GM21423 (cell line): ENCODE results near the gene AHRR.

Source experiments
- ATAC-seq: cut with Tn5 transposase; IDR thresholded peaks from one replicate; pipeline ENCODE4 v1.9.1; 2021; ENCODE audit warnings: mild to moderate bottlenecking, moderate library complexity; ENCODE audit not compliant: unreplicated experiment

Gene AHRR

GRCh38 chr5:344668-345067 is 23.2 kb downstream of the AHRR start:
- ATAC-seq: no peak

DNA sequence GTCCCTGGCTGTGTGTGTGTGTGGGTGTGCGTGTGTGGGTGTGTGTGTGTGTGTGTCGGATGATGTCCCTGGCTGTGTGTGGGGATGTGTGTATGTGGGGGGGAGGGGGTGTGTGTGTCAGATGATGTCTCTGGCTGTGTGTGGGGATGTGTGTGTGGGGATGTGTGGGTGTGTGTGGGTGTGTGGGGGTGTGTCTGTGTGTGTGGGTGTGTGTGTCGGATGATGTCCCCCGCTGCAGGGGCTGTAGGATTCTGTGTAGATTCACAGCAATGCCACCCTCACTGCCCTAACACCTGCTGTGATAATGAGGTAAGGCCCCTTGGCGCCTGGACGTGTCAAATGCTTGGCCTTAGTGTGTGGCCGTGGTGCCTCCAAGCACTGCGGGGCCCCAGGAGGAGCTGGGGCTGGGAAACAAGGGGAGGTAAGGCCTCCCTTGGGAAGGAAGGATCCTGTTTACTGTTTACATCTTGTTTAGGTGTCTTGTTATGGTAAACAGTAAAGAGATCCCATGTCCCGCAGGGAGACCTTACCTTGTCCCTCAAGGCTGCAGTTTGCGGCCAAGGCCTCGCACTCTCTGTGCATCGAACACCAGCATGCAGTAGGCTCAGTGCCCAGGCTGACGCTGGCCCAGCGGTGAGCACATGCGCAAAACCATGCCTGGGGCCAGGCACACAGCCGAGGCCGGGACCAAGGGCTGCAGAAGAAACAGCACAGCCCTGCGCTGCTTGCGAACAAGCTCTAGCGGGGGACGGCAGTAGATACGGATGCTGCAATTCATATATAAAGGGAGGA is 24.1 kb downstream of the AHRR start:
- no peak for ATAC-seq

- ATAC-seq: no peak
Observed at GRCh38 chr5:346229-346935, 24.9 kb downstream of the AHRR start.

DNA sequence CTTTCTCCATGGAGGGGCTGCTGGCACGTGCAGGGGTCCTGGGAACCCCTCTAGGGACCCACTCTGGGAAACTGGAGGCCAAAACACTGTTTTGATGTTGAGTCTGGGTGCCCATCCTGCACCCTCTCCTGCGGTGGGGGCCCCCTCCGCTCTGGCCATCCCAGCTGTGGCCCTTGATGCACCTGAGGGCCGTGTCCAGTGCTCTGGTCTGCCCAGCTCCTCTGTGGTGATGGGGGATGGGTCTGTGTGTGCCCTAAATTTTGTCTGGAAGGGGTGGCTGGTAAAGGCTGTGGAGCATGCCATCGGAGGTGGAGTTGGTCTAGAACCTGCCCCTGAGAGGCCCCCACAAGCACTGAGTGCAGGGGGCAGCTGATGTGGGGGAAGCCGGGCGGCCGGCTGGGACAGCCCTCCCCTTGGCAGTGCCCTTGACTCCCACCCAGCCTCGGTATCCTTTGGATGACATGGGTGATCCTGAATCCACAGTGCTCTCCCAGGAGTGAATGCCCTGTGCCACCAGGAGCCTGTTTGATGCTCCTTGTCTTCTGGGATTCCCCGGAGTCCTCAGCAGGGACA is 26.3 kb downstream of the AHRR start:
- ATAC-seq: no peak

DNA sequence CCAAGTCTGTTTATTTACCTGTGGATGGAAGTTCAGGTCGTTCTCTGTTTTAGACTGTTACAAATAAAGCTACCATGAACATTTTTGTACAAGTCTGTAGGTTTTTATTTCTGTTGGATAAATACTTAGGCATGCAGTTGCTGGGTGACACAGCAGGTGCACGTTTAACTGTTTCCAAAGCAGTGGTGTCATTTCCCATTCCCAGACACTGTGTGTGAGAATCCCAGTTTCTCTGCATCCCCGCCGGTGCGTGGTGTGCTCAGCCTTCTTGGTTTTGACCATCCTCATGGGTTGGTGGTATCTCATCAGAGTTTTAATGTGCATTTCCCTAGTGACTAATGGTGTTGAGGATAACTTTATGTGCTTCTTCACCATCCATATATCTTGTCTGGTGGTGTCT is 27.2 kb downstream of the AHRR start:
- no peak for ATAC-seq

GRCh38 chr5:350355-350754 is 28.8 kb downstream of the AHRR start:
- no peak for ATAC-seq

DNA sequence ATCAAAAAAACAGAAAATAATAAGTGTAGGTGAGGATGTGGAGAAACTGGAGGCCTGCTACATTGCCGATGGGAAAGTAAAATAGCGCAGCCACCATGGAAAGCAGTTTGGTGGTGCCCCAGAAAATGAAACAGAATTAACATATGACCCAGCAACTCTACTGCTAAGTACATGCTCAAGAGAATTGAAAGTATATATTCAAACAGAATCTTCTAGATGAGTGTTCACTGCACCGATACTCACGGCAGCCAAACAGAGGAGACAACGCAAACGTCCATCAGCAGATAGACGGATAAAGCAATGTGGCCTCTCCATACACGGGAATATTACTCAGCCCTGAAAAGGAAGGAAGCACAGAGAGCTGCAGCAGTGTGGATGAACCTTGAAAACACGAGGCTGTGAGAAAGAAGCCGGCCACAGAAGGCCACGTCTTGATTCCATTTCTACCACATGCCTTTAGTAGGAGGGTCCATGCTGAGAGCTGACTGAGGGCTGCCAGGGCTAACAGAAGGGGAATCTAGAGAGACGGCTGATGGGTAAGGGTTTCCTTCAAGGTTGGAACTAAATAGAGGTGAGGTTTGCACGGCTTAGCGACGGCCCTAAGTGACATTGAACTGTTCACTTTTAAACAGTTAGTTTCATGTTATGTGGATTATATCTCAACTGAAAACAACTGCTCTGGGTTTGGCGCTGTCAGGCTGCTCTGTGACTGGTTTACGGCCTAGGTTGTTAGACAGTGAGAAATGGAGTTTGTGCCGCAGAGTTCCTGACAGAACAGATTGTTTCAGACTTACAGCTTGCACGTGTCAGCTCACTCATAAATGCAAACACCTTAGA is 29.8 kb downstream of the AHRR start:
- no peak for ATAC-seq

DNA sequence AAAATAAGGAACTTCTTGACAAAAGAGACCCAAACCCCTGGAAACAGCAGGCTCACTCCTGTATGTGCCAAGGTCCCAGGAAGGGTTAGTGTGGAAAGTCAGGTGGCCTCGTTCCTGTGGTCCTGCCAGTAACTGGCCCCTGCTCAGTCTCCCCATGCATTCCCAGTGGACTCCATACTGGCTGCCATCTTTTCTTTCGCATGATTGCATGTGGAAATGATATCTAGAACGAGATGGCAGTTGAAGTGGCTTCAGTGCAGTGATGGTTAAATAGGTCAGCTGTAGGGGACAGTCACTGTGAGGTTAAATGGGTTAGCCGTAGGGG is 30.4 kb downstream of the AHRR start:
- no peak for ATAC-seq

DNA sequence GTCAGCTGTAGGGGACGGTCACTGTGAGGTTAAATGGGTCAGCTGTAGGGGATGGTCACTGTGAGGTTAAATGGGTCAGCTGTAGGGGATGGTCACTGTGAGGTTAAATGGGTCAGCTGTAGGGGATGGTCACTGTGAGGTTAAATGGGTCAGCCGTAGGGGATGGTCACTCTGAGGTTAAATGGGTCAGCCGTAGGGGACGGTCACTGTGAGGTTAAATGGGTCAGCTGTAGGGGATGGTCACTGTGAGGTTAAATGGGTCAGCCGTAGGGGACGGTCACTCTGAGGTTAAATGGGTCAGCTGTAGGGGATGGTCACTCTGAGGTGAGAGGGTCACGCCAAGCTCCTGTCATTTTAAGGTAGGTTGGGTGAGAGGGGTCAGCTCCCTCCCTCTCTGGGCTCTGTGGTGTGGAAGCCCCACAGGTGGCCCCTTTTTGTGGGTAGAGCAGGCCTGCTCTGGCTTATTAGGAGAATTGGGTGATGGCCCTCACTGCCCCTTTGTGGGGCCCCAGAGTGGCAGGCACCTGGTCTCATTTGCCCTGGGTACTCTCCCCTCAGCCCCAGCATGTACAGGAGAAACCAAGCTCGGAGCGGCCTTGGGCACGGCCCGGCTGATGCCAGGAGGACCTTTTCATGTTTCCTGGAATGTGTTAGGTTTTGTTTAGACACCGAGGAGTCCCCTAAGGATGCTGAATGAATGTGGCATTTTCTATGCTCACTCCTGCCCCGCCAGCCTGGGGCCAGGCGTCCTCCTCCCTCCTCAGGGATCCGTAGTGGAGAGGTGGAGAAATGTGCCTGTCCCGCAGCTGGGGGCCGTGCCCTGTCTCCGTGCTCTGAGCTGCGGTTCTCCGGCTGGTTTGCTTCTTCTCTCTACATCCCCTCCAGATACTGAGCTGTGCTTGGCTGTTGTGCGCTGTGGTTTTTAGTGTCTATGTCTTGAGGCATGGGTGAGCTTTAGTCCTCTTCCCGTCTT is 31.4 kb downstream of the AHRR start:
- ATAC-seq: no peak

DNA sequence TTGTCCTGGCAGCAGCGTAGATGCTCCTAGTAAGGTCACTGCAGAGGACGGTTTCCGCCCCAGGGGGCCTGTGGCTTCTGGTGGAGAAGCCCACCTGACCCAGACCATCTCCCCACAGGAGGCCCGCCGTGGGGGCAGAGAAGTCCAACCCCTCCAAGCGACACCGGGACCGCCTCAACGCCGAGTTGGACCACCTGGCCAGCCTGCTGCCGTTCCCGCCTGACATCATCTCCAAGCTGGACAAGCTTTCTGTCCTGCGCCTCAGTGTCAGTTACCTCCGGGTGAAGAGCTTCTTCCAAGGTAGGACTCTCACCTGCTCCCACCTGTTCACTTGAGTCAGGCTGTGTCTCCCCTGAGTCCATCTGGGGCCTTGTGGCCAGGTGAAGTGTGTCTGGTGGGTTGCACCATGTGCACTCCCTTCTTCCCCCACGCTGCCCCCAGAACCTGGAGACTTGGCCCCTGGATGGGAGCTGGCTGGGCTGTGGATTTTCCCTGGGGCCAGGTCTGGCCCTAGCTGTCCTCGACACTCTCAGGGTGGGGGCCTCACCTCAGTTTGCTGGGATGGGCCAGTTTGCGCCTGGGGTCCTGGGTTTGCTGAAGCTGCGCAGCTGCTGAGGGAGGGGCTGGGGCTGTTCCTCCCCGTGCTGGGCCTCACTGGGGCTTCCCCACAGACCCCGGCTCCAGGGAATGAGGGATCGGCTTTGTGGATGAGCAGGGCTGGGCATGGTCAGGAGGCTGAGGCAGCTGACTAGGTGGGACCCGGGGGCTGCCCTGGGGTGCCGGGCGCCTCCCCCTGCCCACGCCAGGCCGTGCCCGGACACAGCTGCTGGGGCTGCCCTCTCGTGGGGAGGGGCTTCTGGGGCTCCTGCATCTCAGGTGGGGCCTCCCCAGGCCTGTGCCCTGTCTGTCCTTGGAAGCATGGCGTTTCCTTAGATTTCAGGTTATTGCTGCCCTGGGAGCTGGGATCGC is 32.4 kb downstream of the AHRR start:
- ATAC-seq: no peak

DNA sequence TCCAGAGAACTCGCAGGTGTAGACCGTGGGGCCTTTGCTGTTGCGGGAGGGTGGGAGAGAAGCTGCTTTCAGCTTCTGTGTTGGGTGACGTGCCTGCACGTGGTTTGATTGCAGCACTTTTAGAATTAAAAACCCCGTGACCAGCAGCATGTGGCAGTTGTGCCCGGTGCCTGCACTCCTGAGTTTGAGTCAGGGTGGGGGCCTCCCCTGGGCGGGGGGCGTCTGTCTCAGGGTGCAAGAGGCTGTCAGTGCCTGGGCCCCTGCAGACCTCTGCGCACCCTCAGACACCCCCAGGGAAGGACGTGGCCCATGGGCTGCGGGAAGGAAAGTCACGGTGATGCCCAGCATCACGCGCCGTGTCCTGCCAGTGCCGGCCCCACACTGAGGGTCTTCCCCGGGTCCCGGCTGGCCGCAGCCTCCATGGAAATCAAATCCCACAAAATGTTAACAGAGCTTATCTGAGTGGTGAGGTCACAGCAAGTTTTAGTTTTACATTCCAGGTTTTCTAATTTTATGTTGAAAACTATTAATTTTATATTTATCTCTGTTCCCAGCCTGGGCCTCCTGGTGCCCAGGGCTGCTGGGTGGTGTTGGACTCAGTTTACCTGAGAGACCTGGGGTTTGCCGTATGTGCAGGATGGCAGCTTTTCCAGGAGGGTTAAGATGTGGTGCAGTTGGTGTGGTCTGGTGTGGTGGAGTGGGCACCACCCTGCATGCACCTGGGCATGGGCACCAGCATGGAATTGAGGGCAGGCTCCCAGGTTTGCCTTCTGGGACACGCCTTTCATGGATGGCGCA is 33.3 kb downstream of the AHRR start:
- no peak for ATAC-seq

GRCh38 chr5:355379-355935 is 33.9 kb downstream of the AHRR start:
- ATAC-seq: no peak

DNA sequence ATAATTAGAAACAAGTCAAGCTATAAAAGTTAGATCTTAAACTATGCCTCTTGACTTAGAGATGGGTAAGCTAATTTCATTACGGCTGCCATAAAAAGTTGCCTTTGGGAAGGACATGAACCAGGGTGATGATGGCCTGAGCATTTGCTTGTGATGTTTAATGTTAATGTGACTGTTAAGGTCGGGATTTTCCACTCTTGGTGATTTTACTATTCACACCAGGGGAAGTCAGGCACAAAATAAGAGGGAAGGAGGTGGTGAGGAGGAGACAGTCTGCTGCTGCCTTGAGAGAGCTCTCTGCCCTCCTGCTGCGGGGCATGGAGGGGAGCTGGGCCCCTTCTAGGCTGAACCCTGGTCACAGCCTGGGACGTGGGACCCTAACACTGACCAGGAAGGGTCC is 34.4 kb downstream of the AHRR start:
- ATAC-seq: no peak

GRCh38 chr5:359301-359897 is 37.9 kb downstream of the AHRR start:
- ATAC-seq: no peak

DNA sequence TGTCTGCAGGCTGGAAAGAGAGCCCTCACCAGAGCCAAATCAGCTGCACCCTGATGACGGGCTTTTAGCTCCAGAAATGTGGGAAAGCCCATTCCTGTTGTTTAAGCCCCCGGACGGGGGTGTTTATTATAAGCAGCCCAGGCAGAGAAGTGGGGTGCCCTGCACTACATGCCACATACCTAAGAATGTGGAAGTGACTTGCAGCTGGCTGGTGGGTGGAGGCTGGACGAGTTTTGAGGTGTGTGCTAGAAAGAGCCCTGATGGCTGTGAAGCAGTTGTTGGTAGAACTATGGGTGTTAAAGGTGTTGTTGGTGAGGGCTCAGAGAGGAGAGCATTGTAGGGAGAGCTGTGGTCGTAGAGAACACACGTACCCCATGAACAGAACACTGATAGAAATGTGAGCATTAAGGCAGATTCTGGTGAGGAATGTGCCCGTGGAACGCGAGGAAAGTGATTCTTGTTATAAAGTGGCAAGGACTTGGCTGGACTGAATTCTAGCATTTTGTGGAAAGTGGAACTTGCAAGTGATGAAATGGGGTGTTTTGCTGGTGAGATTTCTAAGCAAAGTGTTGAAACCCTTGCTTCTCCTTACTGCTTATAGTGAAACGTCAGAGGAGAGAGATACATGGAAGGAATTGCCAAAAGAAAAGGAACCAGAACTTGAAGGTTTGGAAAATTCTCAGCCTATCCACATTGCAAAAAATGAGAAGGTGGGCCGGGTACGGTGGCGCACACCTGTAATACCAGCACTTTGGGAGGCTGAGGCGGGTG is 38.9 kb downstream of the AHRR start:
- no peak for ATAC-seq

DNA sequence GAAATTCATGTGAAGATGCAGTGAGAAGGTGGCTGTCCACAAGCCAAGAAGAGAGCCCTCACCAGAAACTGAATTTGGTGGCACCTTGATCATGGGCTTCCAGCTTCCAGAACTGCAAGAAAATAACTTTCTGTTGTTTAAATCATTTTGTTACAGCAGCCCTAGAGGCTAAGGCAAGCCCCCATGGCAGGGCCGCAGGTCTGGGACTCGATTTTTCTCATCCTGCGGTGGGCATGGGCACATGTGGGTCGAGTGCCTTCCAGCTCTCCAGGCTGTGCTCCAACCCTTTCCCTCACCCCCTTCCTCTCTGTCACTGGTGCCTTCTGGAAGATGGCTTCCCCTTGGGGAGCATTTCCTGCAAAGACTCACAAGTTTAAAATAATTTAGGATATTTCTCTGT is 40.7 kb downstream of the AHRR start:
- ATAC-seq: no peak
